GM18868 (cell line): ENCODE data around the gene CT45A9.
"Not testable (repeated sequence)": the region's sequence is repeated elsewhere in the genome, so short reads cannot be mapped to it uniquely, and the experiment has no call there.

Source experiments
- ATAC-seq: cut with Tn5 transposase; IDR thresholded peaks from one replicate; pipeline ENCODE4 v1.9.1; 2021; ENCODE audit warnings: mild to moderate bottlenecking, moderate library complexity; ENCODE audit not compliant: unreplicated experiment

The CT45A9 gene

GRCh38 chrX:135871712-135872111, at the start of gene CT45A9:
TSS of gene CT45A9 (minus strand) at chrX:135871812. CDS start at chrX:135868061, 3,751 bp downstream.
- not testable (repeated sequence) for ATAC-seq

GRCh38 chrX:135920516-135920915, 48.9 kb upstream of the CT45A9 start:
- ATAC-seq, result peak; percentile 30

GRCh38 chrX:135914404-135914803, 42.8 kb upstream of the CT45A9 start:
- ATAC-seq, result no peak

- no peak for ATAC-seq
Observed at GRCh38 chrX:135910251-135910650, 38.6 kb upstream of the CT45A9 start.

- ATAC-seq, result no peak
Observed at GRCh38 chrX:135893294-135893817, 21.7 kb upstream of the CT45A9 start, which contains the start of the genes CT45A10 and SAGE1. TSS of gene CT45A10 (minus strand) at chrX:135893444. CDS start at chrX:135885344, 8,100 bp downstream. TSS of gene SAGE1 (plus strand) at chrX:135893716. CDS start at chrX:135896243, 2,527 bp downstream.

GRCh38 chrX:135892781-135893180, 21.2 kb upstream of the CT45A9 start:
- no peak for ATAC-seq

- ATAC-seq, result no peak
Observed at GRCh38 chrX:135890087-135890585, 18.5 kb upstream of the CT45A9 start.

- ATAC-seq, result not testable (repeated sequence)
Observed at GRCh38 chrX:135888976-135889375, 17.4 kb upstream of the CT45A9 start.

- ATAC-seq, result not testable (repeated sequence)
Observed at GRCh38 chrX:135888230-135888629, 16.6 kb upstream of the CT45A9 start.

GRCh38 chrX:135882741-135883140, 11.1 kb upstream of the CT45A9 start:
- ATAC-seq, result not testable (repeated sequence)

GRCh38 chrX:135854438-135854837, 17.2 kb downstream of the CT45A9 start, which contains the start of gene CT45A8:
TSS of gene CT45A8 (minus strand) at chrX:135854538. CDS start at chrX:135850783, 3,755 bp downstream.
- not testable (repeated sequence) for ATAC-seq

GRCh38 chrX:135837180-135837579, 34.4 kb downstream of the CT45A9 start, which contains the start of gene CT45A7:
TSS of gene CT45A7 (minus strand) at chrX:135837280. CDS start at chrX:135833533, 3,747 bp downstream.
- ATAC-seq, result not testable (repeated sequence)

GRCh38 chrX:135819912-135820311, 51.7 kb downstream of the CT45A9 start, which contains the start of gene CT45A2:
TSS of gene CT45A2 (minus strand) at chrX:135820012. CDS start at chrX:135816265, 3,747 bp downstream.
- not testable (repeated sequence) for ATAC-seq
